Mucosa of gallbladder (tissue), 1 donor: ENCODE measurements around the gene PTPN6. TPM values are rescaled to one million over a fixed set of nuclear protein-coding genes. Genes with fewer than 3 reads are reported as not detected.

ENCODE experiments used
- DNase-seq: peaks from one replicate; pipeline ENCODE4 v3.0.0-alpha.2; 2020; ENCODE audit warnings: low spot score
- total RNA-seq: library from RNA; stranded (reverse); gene quantifications from one replicate; pipeline ENCODE4 v1.2.1, GENCODE V29; 2021
- donor health status: DM: no; HTN: no; CAD: no.

The PTPN6 gene
- total RNA-seq, 1 donor from 2014 or later, result 66.4 TPM

- DNase-seq, result no peak
These were observed 5.0 kb downstream of the PTPN6 start for GRCh38 chr12:6956021-6956727.

- DNase-seq, result no peak
These were observed 6.1 kb downstream of the PTPN6 start for GRCh38 chr12:6957151-6957701.

- no peak for DNase-seq
These were observed 6.8 kb downstream of the PTPN6 start for GRCh38 chr12:6957741-6958608.

GRCh38 chr12:6958609-6959057 lies 7.5 kb downstream of the PTPN6 start:
- DNase-seq, result no peak

GRCh38 chr12:6959058-6959804 lies 8.1 kb downstream of the PTPN6 start:
- no peak for DNase-seq

- DNase-seq, result no peak
These were observed 8.8 kb downstream of the PTPN6 start for GRCh38 chr12:6959805-6960592.

- no peak for DNase-seq
These were observed 9.6 kb downstream of the PTPN6 start for GRCh38 chr12:6960593-6961277.

GRCh38 chr12:6961278-6961694 lies 10.1 kb downstream of the PTPN6 start:
- DNase-seq, result peak; percentile 64

GRCh38 chr12:6961695-6962284 lies 10.6 kb downstream of the PTPN6 start:
- peak; percentile 46 for DNase-seq

GRCh38 chr12:6962285-6963015 lies 11.3 kb downstream of the PTPN6 start:
- DNase-seq, result peak; percentile 64

GRCh38 chr12:6963016-6963731 lies 12.0 kb downstream of the PTPN6 start:
- peak; percentile 86 for DNase-seq

- DNase-seq, result no peak
These were observed 12.7 kb downstream of the PTPN6 start for GRCh38 chr12:6963791-6964413.

- no peak for DNase-seq
These were observed 13.5 kb downstream of the PTPN6 start for GRCh38 chr12:6964605-6965025.

- DNase-seq, result peak; percentile 91
These were observed 14.0 kb downstream of the PTPN6 start for GRCh38 chr12:6965026-6965661.

GRCh38 chr12:6965714-6966113 lies 14.6 kb downstream of the PTPN6 start:
- DNase-seq, result no peak

- DNase-seq, result no peak
These were observed 15.2 kb downstream of the PTPN6 start for GRCh38 chr12:6966351-6966750.

GRCh38 chr12:6967651-6968100 lies 16.5 kb downstream of the PTPN6 start:
- no peak for DNase-seq

- no peak for DNase-seq
These were observed 17.3 kb downstream of the PTPN6 start for GRCh38 chr12:6968426-6968825.
